VCaP (cell line): ENCODE results near the gene AHSP.
A peak's percentile ranks its signal among the peaks of the same experiment; 100 is the strongest.
"Not testable (repeated sequence)": the region's sequence is repeated elsewhere in the genome, so short reads cannot be mapped to it uniquely, and the experiment has no call there.

Source experiments
- H3K27ac ChIP-seq: fragments of 450-650 bp; 2 replicates; pipeline ENCODE4 v1.5.1; 2017
- CTCF ChIP-seq: fragments of 450-650 bp; conservative IDR thresholded peaks from 2 replicates; pipeline ENCODE4 v1.5.1; 2017; ENCODE audit warnings: mild to moderate bottlenecking, moderate library complexity

AHSP gene

GRCh38 chr16:31501226-31501965 lies 26.3 kb upstream of the AHSP start:
- H3K27ac ChIP-seq, result no peak overlapping the region
- no peak for TF ChIP-seq CTCF

- no peak for TF ChIP-seq CTCF
- no peak overlapping the region for H3K27ac ChIP-seq
Observed at GRCh38 chr16:31501966-31502348, 25.7 kb upstream of the AHSP start.

GRCh38 chr16:31502981-31503380 lies 24.7 kb upstream of the AHSP start:
- TF ChIP-seq CTCF, result no peak
- H3K27ac ChIP-seq, result no peak overlapping the region

- H3K27ac ChIP-seq, result not testable (repeated sequence)
Observed at GRCh38 chr16:31503555-31503954, 24.1 kb upstream of the AHSP start.

- H3K27ac ChIP-seq, result no peak overlapping the region
- no peak for TF ChIP-seq CTCF
Observed at GRCh38 chr16:31504159-31504558, 23.5 kb upstream of the AHSP start.

GRCh38 chr16:31505483-31505882 lies 22.2 kb upstream of the AHSP start:
- TF ChIP-seq CTCF, result no peak
- H3K27ac ChIP-seq, result no peak overlapping the region

- peak overlapping the region; percentile 75; the same call in 1 of the 2 replicates for H3K27ac ChIP-seq
- TF ChIP-seq CTCF, result no peak
Observed at GRCh38 chr16:31507617-31507928, 20.1 kb upstream of the AHSP start.

- H3K27ac ChIP-seq, result peak within 1 kb of the TSS; percentile 75
- TF ChIP-seq CTCF, result no peak
Observed at GRCh38 chr16:31507929-31508705, 19.6 kb upstream of the AHSP start, which contains the start of gene RUSF1. Gene RUSF1 (minus strand): TSS chr16:31508391. CDS start chr16:31508373, 18 bp downstream.
